Measurements from ENCODE around the gene MAP7.

Gene MAP7

DNA sequence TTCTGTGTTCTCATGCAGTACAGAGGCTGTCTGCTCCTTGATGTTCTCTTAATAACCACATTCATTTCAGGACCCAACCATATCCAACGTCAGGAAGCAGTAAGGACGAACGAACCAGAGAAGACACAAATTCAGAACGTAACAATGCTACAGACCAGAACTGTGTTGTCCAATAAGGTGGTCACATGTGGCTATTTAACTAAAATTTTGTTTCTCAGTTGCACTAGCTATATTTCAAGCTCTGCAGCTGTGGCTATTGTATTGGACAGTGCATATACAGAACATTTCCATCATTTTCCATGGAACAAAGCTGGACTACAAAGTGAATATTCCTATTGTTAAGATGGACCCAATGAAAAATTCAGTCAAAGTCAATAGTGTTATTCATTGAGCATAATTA is 27.0 kb downstream of the MAP7 start:
- TF ChIP-seq, protein P1, sequence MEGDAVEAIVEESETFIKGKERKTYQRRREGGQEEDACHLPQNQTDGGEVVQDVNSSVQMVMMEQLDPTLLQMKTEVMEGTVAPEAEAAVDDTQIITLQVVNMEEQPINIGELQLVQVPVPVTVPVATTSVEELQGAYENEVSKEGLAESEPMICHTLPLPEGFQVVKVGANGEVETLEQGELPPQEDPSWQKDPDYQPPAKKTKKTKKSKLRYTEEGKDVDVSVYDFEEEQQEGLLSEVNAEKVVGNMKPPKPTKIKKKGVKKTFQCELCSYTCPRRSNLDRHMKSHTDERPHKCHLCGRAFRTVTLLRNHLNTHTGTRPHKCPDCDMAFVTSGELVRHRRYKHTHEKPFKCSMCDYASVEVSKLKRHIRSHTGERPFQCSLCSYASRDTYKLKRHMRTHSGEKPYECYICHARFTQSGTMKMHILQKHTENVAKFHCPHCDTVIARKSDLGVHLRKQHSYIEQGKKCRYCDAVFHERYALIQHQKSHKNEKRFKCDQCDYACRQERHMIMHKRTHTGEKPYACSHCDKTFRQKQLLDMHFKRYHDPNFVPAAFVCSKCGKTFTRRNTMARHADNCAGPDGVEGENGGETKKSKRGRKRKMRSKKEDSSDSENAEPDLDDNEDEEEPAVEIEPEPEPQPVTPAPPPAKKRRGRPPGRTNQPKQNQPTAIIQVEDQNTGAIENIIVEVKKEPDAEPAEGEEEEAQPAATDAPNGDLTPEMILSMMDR (IDR thresholded peaks at IDR 0.05; ENCODE audit: extremely low read depth, missing control alignments) = no peak
- no peak for DNase-seq (ENCODE audit: low spot score)

DNA sequence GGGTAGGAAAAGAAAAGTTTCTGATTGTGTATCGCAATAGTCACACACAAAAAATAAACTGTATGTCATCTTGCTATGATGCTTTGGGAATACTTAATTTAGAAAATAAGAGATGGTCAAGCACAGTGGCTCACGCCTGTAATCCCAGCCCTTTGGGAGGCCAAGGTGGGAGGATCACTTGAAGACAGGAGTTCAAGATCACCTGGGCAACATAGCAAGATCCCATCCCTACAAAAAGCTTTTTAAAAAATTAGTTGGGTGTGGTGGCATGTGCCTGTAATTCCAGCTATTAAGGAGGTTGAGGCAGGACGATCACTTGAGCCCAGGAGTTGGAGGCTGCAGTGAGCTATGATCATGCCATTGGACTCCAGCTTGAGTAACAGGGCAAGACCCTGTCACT is 27.6 kb downstream of the MAP7 start:
- TF ChIP-seq, protein P1 (IDR thresholded peaks at IDR 0.05; ENCODE audit: extremely low read depth, missing control alignments) = no peak
- DNase-seq (ENCODE audit: low spot score) = no peak

DNA sequence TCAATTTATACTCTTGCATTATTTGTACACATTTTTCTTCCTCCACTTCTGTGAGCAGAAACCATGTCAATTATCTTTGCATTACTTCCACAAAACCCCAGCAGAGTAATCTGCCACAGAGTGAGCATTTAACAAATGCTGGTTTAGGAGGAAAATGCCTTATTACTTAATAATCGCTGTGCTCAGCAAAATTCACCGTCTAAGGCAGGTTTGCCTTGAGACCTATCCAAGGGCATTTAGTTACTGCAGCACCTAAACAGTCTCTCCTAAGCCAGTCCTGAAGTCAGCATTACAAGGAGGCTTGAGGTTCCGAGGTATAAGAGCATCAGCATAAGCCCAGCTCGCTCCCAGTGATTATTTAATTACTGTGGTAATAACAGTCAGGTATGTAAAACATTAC is 28.3 kb downstream of the MAP7 start:
- DNase-seq (ENCODE audit: low spot score) = no peak
- TF ChIP-seq, protein P1 (IDR thresholded peaks at IDR 0.05; ENCODE audit: extremely low read depth, missing control alignments) = no peak

DNA sequence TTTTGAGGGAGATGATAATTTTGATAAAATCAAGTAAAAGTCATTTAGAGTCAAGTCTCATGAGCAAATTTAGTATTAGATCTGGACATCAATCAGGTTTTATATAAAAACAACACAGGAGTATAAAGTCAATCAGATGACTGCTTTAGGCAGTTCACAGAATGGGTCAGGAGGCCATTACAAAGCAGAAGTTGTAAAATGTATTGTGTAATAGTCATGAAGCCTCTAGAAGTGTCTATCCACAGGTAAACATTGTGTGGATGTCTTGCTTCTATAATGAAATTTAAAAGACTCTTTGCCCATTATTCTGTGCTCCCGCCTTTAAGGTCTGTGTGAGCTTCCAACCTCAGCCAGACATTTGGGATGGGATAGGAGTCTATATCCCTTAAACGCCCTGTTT is 28.8 kb downstream of the MAP7 start:
- TF ChIP-seq, protein P1 (IDR thresholded peaks at IDR 0.05; ENCODE audit: extremely low read depth, missing control alignments) = no peak
- DNase-seq (ENCODE audit: low spot score) = no peak

DNA sequence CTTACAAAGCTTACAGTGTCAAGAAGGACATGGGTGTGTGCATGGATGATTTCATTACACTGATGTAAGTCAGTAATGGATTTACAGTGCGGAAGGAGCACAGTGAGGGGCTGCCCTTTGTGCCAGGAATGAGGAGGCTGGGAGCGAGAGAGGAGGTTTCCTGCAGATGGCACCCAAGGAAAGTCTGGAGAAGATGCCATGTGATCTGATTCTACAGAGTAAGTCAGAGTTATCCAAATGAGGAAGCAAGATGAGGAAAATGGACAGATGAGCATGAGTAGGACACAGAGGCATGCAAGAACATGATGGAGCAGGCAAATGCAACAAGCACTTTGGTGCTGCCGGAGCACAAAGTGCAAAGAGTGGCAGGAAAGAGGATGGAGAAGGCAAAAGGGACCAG is 29.7 kb downstream of the MAP7 start:
- DNase-seq (ENCODE audit: low spot score) = no peak
- TF ChIP-seq, protein P1 (IDR thresholded peaks at IDR 0.05; ENCODE audit: extremely low read depth, missing control alignments) = no peak

DNA sequence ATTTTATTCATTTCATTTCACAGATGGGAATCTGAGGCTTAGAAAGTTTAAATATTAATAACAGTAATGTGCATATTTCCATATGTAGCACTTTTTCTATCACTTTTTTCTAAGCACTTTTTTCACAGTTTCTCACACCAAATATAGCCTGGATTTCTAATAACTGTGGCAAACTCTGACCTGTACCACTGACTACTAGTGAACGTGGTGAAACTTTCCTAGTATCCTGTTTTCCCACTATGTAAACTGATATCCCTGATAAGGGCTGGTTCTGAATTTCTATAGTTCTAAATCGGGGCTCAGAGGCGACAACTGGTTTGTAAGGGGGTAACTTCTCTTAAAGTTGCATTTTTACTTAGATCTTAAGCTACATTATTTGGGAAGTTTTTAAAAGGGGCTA is 32.6 kb downstream of the MAP7 start:
- no peak for DNase-seq (ENCODE audit: low spot score)
- TF ChIP-seq, protein P1 (IDR thresholded peaks at IDR 0.05; ENCODE audit: extremely low read depth, missing control alignments) = no peak

DNA sequence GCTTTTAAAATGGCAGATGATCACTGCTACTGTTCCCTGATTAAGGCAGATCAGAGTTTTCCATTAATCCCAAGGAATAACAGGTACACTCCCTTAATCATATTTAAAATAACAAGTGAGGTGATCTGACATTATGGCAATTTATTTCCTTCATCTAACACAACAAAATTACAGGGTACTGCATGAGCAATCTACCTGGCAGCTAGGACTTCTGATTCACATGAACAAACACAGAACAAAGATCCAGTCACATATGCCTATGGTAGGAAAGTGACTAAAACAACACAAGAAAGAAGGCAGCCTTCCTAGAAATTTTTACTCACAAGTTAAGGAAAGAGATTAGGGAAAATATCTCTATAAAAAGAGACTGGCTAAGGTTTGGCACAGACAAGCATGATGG is 33.2 kb downstream of the MAP7 start:
- no peak for DNase-seq (ENCODE audit: low spot score)
- TF ChIP-seq, protein P1 (IDR thresholded peaks at IDR 0.05; ENCODE audit: extremely low read depth, missing control alignments) = no peak
